OCI-LY7 (cell line): ENCODE measurements around the gene NRG4.

Experiments used
- EZH2phosphoT487 ChIP-seq: fragments of 200-600 bp; sonication (generic); IDR thresholded peaks from 2 replicates; pipeline ENCODE4 v1.6.1; 2018; ENCODE audit warnings: low read depth, borderline replicate concordance, mild to moderate bottlenecking, mixed run types, antibody characterized with exemption, low read length, moderate library complexity, mixed read lengths
- TF ChIP-seq, protein P1 (sequence below): fragments of 200-600 bp; sonication (generic); conservative IDR thresholded peaks from 2 replicates; pipeline ENCODE4 v1.5.1; 2014; ENCODE audit warnings: mild to moderate bottlenecking, antibody characterized with exemption, low read length, moderate library complexity, mixed read lengths

DNA sequence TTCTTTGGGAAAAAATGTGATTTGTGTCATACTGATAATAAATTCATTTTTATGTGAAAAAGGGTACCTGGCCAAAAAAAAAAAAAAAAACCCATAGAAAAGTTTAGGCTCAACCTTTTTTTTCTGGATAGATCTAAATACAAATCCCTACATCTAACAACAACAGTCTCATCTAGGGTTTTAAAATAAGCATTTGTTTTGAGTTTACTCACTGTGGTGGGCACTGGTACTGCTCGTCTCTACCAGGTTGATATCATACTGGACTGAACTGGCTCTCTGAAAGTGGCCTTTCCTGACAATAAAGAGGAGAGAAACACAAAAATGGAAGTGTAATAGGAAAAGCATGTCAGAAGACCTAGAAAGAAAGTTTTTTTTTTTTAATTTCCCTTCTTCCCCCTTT is 56.5 kb downstream of the NRG4 start:
- TF ChIP-seq, protein P1, sequence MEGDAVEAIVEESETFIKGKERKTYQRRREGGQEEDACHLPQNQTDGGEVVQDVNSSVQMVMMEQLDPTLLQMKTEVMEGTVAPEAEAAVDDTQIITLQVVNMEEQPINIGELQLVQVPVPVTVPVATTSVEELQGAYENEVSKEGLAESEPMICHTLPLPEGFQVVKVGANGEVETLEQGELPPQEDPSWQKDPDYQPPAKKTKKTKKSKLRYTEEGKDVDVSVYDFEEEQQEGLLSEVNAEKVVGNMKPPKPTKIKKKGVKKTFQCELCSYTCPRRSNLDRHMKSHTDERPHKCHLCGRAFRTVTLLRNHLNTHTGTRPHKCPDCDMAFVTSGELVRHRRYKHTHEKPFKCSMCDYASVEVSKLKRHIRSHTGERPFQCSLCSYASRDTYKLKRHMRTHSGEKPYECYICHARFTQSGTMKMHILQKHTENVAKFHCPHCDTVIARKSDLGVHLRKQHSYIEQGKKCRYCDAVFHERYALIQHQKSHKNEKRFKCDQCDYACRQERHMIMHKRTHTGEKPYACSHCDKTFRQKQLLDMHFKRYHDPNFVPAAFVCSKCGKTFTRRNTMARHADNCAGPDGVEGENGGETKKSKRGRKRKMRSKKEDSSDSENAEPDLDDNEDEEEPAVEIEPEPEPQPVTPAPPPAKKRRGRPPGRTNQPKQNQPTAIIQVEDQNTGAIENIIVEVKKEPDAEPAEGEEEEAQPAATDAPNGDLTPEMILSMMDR = no peak
- TF ChIP-seq EZH2phosphoT487 = no peak
